H9 (cell line): ENCODE data around the gene RMRP. TPM values are rescaled to one million over a fixed set of nuclear protein-coding genes. Genes with fewer than 3 reads are reported as not detected.

Source experiments
- DNase-seq: peaks from one replicate; pipeline ENCODE4 v3.0.0-alpha.2; 2017
- H2AFZ ChIP-seq: one replicate; pipeline ENCODE4 v1.6.1; 2013; ENCODE audit warnings: mild to moderate bottlenecking, low read length, control low read depth, moderate library complexity
- H2AK5ac ChIP-seq: 2 replicates; pipeline ENCODE4 v1.6.1; 2013; ENCODE audit warnings: low read length, control low read depth, mixed read lengths; ENCODE audit not compliant: insufficient read length
- H2BK120ac ChIP-seq: one replicate; pipeline ENCODE4 v1.6.1; 2013; ENCODE audit warnings: low read depth, mild to moderate bottlenecking, low read length, control low read depth, inconsistent platforms; ENCODE audit not compliant: poor library complexity, severe bottlenecking
- H2BK12ac ChIP-seq: 2 replicates; pipeline ENCODE4 v1.6.1; 2013; ENCODE audit warnings: low read length, control low read depth, mixed read lengths, low read depth; ENCODE audit not compliant: insufficient read length
- H2BK15ac ChIP-seq: 2 replicates; pipeline ENCODE4 v1.6.1; 2013; ENCODE audit warnings: low read depth, low read length, control low read depth
- H2BK20ac ChIP-seq: one replicate; pipeline ENCODE4 v1.6.1; 2013; ENCODE audit warnings: low read depth, mild to moderate bottlenecking, low read length, control low read depth, inconsistent platforms; ENCODE audit not compliant: poor library complexity, severe bottlenecking
- H2BK5ac ChIP-seq: 2 replicates; pipeline ENCODE4 v1.6.1; 2013; ENCODE audit warnings: low read length, control low read depth, mixed read lengths; ENCODE audit not compliant: insufficient read length
- H3K14ac ChIP-seq: 2 replicates; pipeline ENCODE4 v1.6.1; 2013; ENCODE audit warnings: low read length, control low read depth; ENCODE audit not compliant: insufficient read depth
- H3K18ac ChIP-seq: 2 replicates; pipeline ENCODE4 v1.6.1; 2013; ENCODE audit warnings: low read depth, mild to moderate bottlenecking, mixed read lengths, low read length, control low read depth; ENCODE audit not compliant: insufficient read length
- H3K23ac ChIP-seq: 2 replicates; pipeline ENCODE4 v1.6.1; 2013; ENCODE audit warnings: low read length, control low read depth, mixed read lengths, low read depth; ENCODE audit not compliant: insufficient read length
- H3K23me2 ChIP-seq: 2 replicates; pipeline ENCODE4 v1.6.1; 2013; ENCODE audit warnings: low read depth, mild to moderate bottlenecking, mixed read lengths, low read length, control low read depth; ENCODE audit not compliant: insufficient read length, poor library complexity, severe bottlenecking
- H3K27ac ChIP-seq: 2 replicates; pipeline ENCODE4 v1.5.1; 2013; ENCODE audit warnings: low read length, control low read depth, mixed read lengths, low read depth; ENCODE audit not compliant: insufficient read length
- H3K27me3 ChIP-seq: 2 replicates; pipeline ENCODE4 v1.6.1; 2013; ENCODE audit warnings: low read length, control low read depth, inconsistent platforms; ENCODE audit not compliant: insufficient read depth
- H3K4ac ChIP-seq: 2 replicates; pipeline ENCODE4 v1.6.1; 2013; ENCODE audit warnings: low read depth, mild to moderate bottlenecking, control low read depth, inconsistent platforms, low read length, moderate library complexity
- H3K4me1 ChIP-seq: 2 replicates; pipeline ENCODE4 v1.6.1; 2013; ENCODE audit warnings: low read length, control low read depth, inconsistent platforms; ENCODE audit not compliant: insufficient read depth
- H3K4me2 ChIP-seq: 2 replicates; pipeline ENCODE4 v1.6.1; 2013; ENCODE audit warnings: low read length, control low read depth, mixed read lengths; ENCODE audit not compliant: insufficient read length, insufficient read depth
- H3K56ac ChIP-seq: 2 replicates; pipeline ENCODE4 v1.6.1; 2013; ENCODE audit warnings: low read depth, mild to moderate bottlenecking, mixed read lengths, low read length, control low read depth; ENCODE audit not compliant: insufficient read length
- H3K79me1 ChIP-seq: 2 replicates; pipeline ENCODE4 v1.6.1; 2013; ENCODE audit warnings: low read depth, mild to moderate bottlenecking, moderate library complexity, low read length, control low read depth, inconsistent platforms; ENCODE audit not compliant: insufficient read depth, poor library complexity, severe bottlenecking
- H3K79me2 ChIP-seq: 2 replicates; pipeline ENCODE4 v1.6.1; 2013; ENCODE audit warnings: low read length, control low read depth, inconsistent platforms; ENCODE audit not compliant: insufficient read depth
- H3K9ac ChIP-seq: 2 replicates; pipeline ENCODE4 v1.6.1; 2013; ENCODE audit warnings: low read length, control low read depth, mixed read lengths; ENCODE audit not compliant: insufficient read length; ENCODE audit errors: extremely low read depth
- H3K9me3 ChIP-seq: one replicate; pipeline ENCODE4 v1.6.1; 2013; ENCODE audit warnings: low read depth, low read length, inconsistent platforms; ENCODE audit not compliant: control insufficient read depth
- H3T11ph ChIP-seq: one replicate; pipeline ENCODE4 v1.6.1; 2013; ENCODE audit warnings: mild to moderate bottlenecking, low read length, control low read depth, inconsistent platforms
- H4K20me1 ChIP-seq: one replicate; pipeline ENCODE4 v1.6.1; 2013; ENCODE audit not compliant: control insufficient read depth, insufficient read length, insufficient read depth
- H4K5ac ChIP-seq: 2 replicates; pipeline ENCODE4 v1.6.1; 2013; ENCODE audit warnings: low read depth, mild to moderate bottlenecking, mixed read lengths, low read length, control low read depth; ENCODE audit not compliant: insufficient read length
- H4K8ac ChIP-seq: replicated peaks from 2 replicates; pipeline ENCODE4 v1.6.1; 2013; ENCODE audit warnings: low read length, control low read depth, mixed read lengths, low read depth; ENCODE audit not compliant: insufficient read length
- H4K91ac ChIP-seq: 2 replicates; pipeline ENCODE4 v1.6.1; 2013; ENCODE audit warnings: low read depth, mild to moderate bottlenecking, moderate library complexity, mixed read lengths, low read length, control low read depth; ENCODE audit not compliant: insufficient read length
- H3K27ac Mint-ChIP-seq, 3 experiments: 2 replicates in 2 of 3; 3 replicates in 1 of 3; pipeline ENCODE4 v1.8.0; 2020 to 2021; ENCODE audit warnings: mixed read lengths in 3 of 3, mild to moderate bottlenecking in 1 of 3, moderate library complexity in 1 of 3
- H3K27me3 Mint-ChIP-seq: 2 replicates; pipeline ENCODE4 v1.8.0; 2021; ENCODE audit warnings: low read depth, mild to moderate bottlenecking, moderate library complexity, mixed read lengths
- H3K36me3 Mint-ChIP-seq, 3 experiments: 2 replicates in 2 of 3; 3 replicates in 1 of 3; pipeline ENCODE4 v1.8.0; 2020 to 2021; ENCODE audit warnings: low read depth in 3 of 3, mixed read lengths in 3 of 3; ENCODE audit not compliant: insufficient read depth in 1 of 3
- H3K4me1 Mint-ChIP-seq, 2 experiments: 2 replicates each; pipeline ENCODE4 v1.8.0; 2020; ENCODE audit warnings: mixed read lengths in 2 of 2
- H3K4me3 Mint-ChIP-seq, 2 experiments: 2 replicates in 1 of 2; 3 replicates in 1 of 2; pipeline ENCODE4 v1.8.0; 2020 to 2021; ENCODE audit warnings: mild to moderate bottlenecking in 2 of 2, mixed read lengths in 2 of 2, moderate library complexity in 1 of 2
- H3K9me3 Mint-ChIP-seq, 2 experiments: 2 replicates in 1 of 2; 3 replicates in 1 of 2; pipeline ENCODE4 v1.8.0; 2020; ENCODE audit warnings: mild to moderate bottlenecking in 2 of 2, mixed read lengths in 2 of 2, moderate library complexity in 1 of 2
- CTCF ChIP-seq: fragments of 200-600 bp; sonication (generic); conservative IDR thresholded peaks from 3 replicates; pipeline ENCODE4 v1.8.0; 2021; ENCODE audit warnings: antibody characterized with exemption, mild to moderate bottlenecking
- WGBS: extraction: QIAGEN DNeasy Blood & Tissue Kit; methylation state at CpG from one replicate; pipeline ENCODE4 v1.1.7; 2013; ENCODE audit warnings: missing lambda C conversion rate, low lambda C conversion rate, mixed read lengths; ENCODE audit not compliant: insufficient read length; ENCODE audit errors: extremely low coverage; 5-methylcytosine and 5-hydroxymethylcytosine counted together
- total RNA-seq: library from RNA; stranded (reverse); gene quantifications from 2 replicates; pipeline ENCODE4 v1.2.1, GENCODE V29; 2021

Gene RMRP
- total RNA-seq, 1 experiment from 2014 or later: 18,417 TPM

- no peak overlapping the region for H2BK15ac ChIP-seq
- H3K14ac ChIP-seq: no peak overlapping the region
- H3K79me2 ChIP-seq: no peaks in the 10 kb centered on the region
- no peak overlapping the region for H2BK20ac ChIP-seq
- H3K36me3 Mint-ChIP-seq: peaks cover 9 to 25% (median 21%) of the 10 kb centered on the region in 3 experiments; a peak in 6 of 7 replicates
- no peaks in the 10 kb centered on the region; a peak in 2 of 5 replicates for H3K9me3 Mint-ChIP-seq
- no peak overlapping the region for H2AK5ac ChIP-seq
- no peak overlapping the region for H2BK12ac ChIP-seq
- TF ChIP-seq CTCF: no peak
- H3K4ac ChIP-seq: no peak overlapping the region
- H3K4me1 ChIP-seq: no peaks in the 10 kb centered on the region
- no peak overlapping the region for H2AFZ ChIP-seq
- H3K56ac ChIP-seq: no peak overlapping the region
- H4K91ac ChIP-seq: no peak overlapping the region
- H3K4me1 Mint-ChIP-seq: peaks cover 7 to 11% of the 10 kb centered on the region in 2 experiments
- H3K27ac Mint-ChIP-seq: no peak overlapping the region
- H2BK5ac ChIP-seq: no peak overlapping the region
- no peak overlapping the region; a peak in 1 of 5 replicates for H3K4me3 Mint-ChIP-seq
- no peaks in the 10 kb centered on the region for H4K20me1 ChIP-seq
- no peaks in the 10 kb centered on the region for H3K27me3 ChIP-seq
- H3T11ph ChIP-seq: no peak overlapping the region
- H3K27me3 Mint-ChIP-seq: no peaks in the 10 kb centered on the region; the same call in 1 of the 2 replicates
- H2BK120ac ChIP-seq: no peak overlapping the region
- no peaks in the 10 kb centered on the region for H3K9me3 ChIP-seq
- H4K8ac ChIP-seq: no peak overlapping the region
- peaks cover 14% of the 10 kb centered on the region for H3K23me2 ChIP-seq
- whole genome bisulfite sequencing: no CpG with 5 or more reads among the region's 31 CpGs
- H3K9ac ChIP-seq: no peak overlapping the region
- H3K18ac ChIP-seq: no peak overlapping the region
- H3K23ac ChIP-seq: no peak overlapping the region
- no peaks in the 10 kb centered on the region for H3K79me1 ChIP-seq
- H3K4me2 ChIP-seq: no peak overlapping the region
- H3K27ac ChIP-seq: no peak overlapping the region
- no peak for DNase-seq
- H4K5ac ChIP-seq: no peak overlapping the region
Observed at GRCh38 chr9:35609001-35609819, 48.6 kb downstream of the RMRP start.
